Measurements from ENCODE around the gene RELN. TPM values are rescaled to one million over a fixed set of nuclear protein-coding genes. Genes with fewer than 3 reads are reported as not detected.

RELN gene
- total and polyA plus RNA-seq, 12 donors, result 0.22 to 1.9 (median 0.93) TPM

DNA sequence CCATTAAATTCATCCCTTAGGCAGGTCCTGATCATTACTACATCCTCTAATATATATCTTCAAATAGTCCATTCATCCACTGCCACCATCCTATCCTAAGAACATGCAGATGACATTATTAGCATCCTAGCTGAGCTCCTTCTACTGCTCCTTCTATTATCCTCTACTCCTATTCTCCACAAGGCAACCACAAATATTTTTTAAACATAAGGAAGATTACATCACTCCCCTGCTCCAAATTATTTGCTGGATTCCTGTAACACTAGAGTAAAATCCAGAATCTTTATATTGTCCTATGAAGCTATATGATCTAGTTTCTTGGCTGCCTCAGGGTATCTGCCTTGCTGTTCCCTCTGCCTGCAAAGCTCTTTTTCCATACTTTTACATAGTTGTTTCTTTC is 367.2 kb downstream of the RELN start:
- Histone ChIP-seq H3K9me3 (no peaks in the 10 kb centered on the region), H3K27ac (no peak overlapping the region), H3K27me3 (no peaks in the 10 kb centered on the region), H3K4me1 (no peaks in the 10 kb centered on the region), H3K36me3 (no peaks in the 10 kb centered on the region), H3K4me3 (no peak overlapping the region)
- DNase-seq (no peak), ATAC-seq (no peak)
- intact Hi-C loops (cut with DNase I), result no loop called here
- TF ChIP-seq, protein P1, sequence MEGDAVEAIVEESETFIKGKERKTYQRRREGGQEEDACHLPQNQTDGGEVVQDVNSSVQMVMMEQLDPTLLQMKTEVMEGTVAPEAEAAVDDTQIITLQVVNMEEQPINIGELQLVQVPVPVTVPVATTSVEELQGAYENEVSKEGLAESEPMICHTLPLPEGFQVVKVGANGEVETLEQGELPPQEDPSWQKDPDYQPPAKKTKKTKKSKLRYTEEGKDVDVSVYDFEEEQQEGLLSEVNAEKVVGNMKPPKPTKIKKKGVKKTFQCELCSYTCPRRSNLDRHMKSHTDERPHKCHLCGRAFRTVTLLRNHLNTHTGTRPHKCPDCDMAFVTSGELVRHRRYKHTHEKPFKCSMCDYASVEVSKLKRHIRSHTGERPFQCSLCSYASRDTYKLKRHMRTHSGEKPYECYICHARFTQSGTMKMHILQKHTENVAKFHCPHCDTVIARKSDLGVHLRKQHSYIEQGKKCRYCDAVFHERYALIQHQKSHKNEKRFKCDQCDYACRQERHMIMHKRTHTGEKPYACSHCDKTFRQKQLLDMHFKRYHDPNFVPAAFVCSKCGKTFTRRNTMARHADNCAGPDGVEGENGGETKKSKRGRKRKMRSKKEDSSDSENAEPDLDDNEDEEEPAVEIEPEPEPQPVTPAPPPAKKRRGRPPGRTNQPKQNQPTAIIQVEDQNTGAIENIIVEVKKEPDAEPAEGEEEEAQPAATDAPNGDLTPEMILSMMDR (IDR thresholded peaks at IDR 0.05), result no peak

DNA sequence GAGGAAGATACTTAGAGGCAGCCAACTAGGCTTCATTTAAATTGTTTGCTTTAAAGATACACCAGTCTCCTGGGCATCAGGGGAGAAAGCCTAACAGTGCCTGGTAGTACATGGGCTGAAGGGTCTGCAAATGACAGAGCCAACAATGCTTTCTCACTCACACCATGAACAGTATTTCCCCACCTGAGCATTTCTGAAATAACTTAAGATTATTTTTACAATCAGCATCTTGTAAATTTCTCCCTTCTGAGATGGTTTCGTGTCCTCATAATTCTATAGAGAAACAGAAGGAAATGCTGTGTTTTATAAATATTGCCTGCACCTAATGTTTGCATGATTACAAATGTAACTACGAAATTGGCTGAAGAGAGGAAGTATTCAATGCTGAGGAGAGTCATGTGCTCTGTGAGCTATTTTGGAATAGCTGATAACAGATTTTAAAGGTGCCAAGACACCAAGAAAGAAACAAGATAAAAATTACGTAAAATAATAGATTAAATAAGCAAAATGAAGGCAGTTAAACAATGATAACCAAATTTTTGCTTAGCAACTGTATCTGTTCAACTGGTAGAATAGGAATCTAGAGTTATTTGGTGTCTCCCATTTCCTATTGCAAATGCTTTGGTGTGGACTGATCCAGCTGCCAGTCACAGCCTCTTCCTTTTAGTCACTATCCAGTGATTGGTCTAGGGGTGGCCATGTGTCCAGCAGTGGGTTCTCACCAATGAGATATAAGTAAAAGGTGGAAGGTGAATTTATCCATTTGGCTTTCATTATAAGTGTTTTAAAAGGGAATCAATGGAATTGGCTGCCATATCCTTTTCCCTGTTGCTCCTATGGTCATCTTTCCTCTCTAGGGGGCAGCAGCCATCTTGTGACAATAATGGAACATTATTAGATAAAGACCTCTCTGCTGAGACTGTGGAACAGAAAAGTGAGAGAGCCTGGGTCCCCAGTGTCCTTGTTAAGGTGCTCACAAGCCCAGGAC is 375.5 kb downstream of the RELN start:
- TF ChIP-seq, protein P1 (IDR thresholded peaks at IDR 0.05), result no peak
- intact Hi-C loops (cut with DNase I), result no loop called here
- no peak overlapping the region for H3K27ac ChIP-seq
- no peak for DNase-seq
- peak in 1 of 8 donors; percentile 54 for ATAC-seq
- peaks cover 0 to 14% (median 6%) of the 10 kb centered on the region in 9 donors for H3K4me1 ChIP-seq
- no peak overlapping the region for H3K4me3 ChIP-seq
- WGBS, 2 donors, result 17 to 20% methylated on average over 3 of the region's 3 CpGs
- H3K36me3 ChIP-seq, result no peaks in the 10 kb centered on the region
- H3K9me3 ChIP-seq, result no peaks in the 10 kb centered on the region
- H3K27me3 ChIP-seq, result no peaks in the 10 kb centered on the region

DNA sequence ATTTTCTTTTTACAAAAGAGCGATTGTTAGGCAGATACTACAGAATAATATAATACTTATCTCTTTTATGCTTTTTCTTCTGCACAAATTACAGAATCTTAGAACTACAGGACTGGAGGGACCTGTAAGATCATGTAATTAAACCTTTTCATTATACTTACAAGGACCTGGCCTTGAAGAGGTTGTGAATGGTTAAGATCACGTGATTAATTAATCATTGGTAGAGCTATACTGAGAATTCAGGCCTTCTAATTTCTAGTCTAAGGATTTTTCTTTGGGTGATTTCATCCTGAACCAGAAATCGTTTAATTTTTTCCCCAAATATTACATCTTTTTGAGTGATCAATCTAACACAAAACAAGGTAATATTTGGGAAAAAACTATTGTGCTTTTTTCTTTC is 379.7 kb downstream of the RELN start:
- no peak for ATAC-seq
- Histone ChIP-seq H3K36me3 (no peaks in the 10 kb centered on the region), H3K4me1 (peaks cover 0 to 14% (median 6%) of the 10 kb centered on the region in 9 donors), H3K4me3 (no peak overlapping the region), H3K9me3 (no peaks in the 10 kb centered on the region), H3K27ac (no peak overlapping the region), H3K27me3 (no peaks in the 10 kb centered on the region)
- intact Hi-C loops (cut with DNase I), result no loop called here
- TF ChIP-seq, protein P1 (IDR thresholded peaks at IDR 0.05), result no peak
- WGBS, 2 donors, result 82 to 88% methylated on average over 3 of the region's 3 CpGs
- no peak for DNase-seq

DNA sequence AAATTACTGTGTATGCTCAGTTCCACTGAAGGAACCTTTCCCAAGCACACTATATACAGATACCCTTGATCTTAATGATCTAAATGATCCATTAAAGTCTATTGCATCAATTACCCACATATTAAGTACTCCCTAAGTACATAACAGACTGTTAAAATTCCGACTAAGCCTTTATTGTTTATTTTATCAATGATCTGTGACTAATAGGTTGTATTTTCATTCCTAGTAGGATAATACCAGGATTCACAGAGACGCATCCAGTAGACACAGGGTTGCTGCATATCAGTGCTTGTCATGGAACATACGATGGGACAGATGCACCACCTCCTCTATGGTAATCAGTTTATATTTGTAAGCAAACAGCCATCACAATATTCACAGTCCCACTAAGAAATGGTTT is 383.8 kb downstream of the RELN start:
- Histone ChIP-seq H3K4me1 (no peaks in the 10 kb centered on the region), H3K9me3 (no peaks in the 10 kb centered on the region), H3K4me3 (no peak overlapping the region), H3K36me3 (no peaks in the 10 kb centered on the region), H3K27ac (no peak overlapping the region), H3K27me3 (peaks cover 0 to 5% (median 0%) of the 10 kb centered on the region in 7 donors)
- no peak for DNase-seq
- intact Hi-C loops (cut with DNase I), result no loop called here
- TF ChIP-seq, protein P1 (IDR thresholded peaks at IDR 0.05), result no peak
- ATAC-seq, result no peak
- 73 to 78% methylated on average over 3 of the region's 3 CpGs for WGBS, 2 donors
